AG04450 (cell line): ENCODE measurements around the gene TMEM52. TPM values are rescaled to one million over a fixed set of nuclear protein-coding genes. Genes with fewer than 3 reads are reported as not detected.

Experiments used
- CTCF ChIA-PET: fragments of 300-600, 350-600 bp; formaldehyde crosslinking; extraction: SDS; loops from one replicate; lab custom pipeline; 2022; ENCODE audit warnings: antibody characterized with exemption, inconsistent platforms; lab: Charles Lee
- POLR2A ChIA-PET: fragments of 350-600 bp; formaldehyde crosslinking; extraction: SDS; loops from one replicate; lab custom pipeline; 2021; ENCODE audit warnings: antibody characterized with exemption, inconsistent platforms; lab: Yijun Ruan, JAX
- DNase-seq: peaks from one replicate; pipeline ENCODE4 v3.0.0-alpha.2; 2011; ENCODE audit warnings: low read depth, low spot score
- H3K27ac ChIP-seq: one replicate; pipeline ENCODE4 v1.5.1; 2012; ENCODE audit warnings: low read depth, low read length, control low read depth
- H3K27me3 ChIP-seq: one replicate; pipeline ENCODE4 v1.6.0; 2012; ENCODE audit warnings: low read length; ENCODE audit not compliant: control insufficient read depth, insufficient read depth
- H3K4me3 ChIP-seq: 2 replicates; pipeline ENCODE4 v1.5.1; 2011; ENCODE audit warnings: mild to moderate bottlenecking, low read depth, low read length, control low read depth
- H3K9me3 ChIP-seq: 2 replicates; pipeline ENCODE4 v1.5.1; 2012; ENCODE audit warnings: low read length; ENCODE audit not compliant: control insufficient read depth, insufficient read depth
- CTCF ChIP-seq: IDR thresholded peaks from 2 replicates; pipeline ENCODE4 v1.5.1; 2011; ENCODE audit warnings: low read depth, low read length, control low read depth, inconsistent platforms
- polyA plus RNA-seq: library from polyadenylated mRNA; depleted of rRNA; stranded (reverse); fragments of >200 nt; gene quantifications from 2 replicates; pipeline ENCODE4 v1.2.3, GENCODE V29; 2011

Gene TMEM52
- polyA plus RNA-seq, 1 experiment = 0.30 TPM

DNA sequence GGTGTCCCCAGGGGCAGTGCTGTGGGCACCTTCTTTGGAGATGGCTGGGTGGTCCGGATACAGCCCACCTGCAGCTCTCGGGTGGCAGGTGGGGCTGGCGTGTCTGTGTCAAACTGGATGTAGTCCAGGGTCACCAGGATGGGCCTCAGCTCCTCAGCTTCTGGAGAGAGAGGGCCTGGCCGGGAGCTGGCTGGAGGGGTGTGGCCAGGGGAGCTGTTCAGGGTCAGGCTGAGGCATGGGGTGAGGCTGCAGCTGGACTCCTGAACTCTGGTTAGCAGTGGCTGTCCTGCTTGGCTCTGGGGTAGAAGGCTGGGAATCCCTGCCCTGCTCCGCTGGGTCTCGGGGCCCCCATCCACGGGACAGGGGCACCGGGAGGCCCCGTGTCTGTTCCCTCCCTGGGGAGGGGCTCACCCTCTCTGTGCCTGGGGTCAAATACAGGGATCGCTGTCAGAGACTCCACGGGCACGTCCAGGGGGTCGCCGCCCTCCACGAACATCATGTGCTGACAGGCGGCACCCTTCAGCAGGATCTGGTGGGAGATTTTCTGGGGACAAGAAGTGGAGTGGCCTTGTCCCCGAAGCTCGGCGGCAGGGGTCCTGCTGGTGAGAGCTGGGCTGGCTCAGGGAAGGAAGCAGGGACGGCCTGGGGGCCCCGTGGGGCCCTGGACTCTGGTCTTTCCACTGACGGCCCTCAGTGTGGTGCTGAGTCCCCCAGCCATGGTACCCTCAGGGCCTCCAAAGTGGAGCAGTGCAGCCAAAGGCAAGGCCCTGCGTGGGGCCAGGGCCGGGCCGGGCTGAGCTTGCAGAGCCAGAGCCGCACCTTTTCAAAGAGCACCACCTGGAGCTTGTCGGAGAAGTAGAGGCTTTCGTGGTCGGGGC is 4.1 kb upstream of the TMEM52 start:
- DNase-seq = no peak
- ChIA-PET POLR2A (no interaction called here), CTCF (no interaction called here)
- Histone ChIP-seq H3K4me3 (no peak overlapping the region), H3K27me3 (peaks cover 2% of the 10 kb centered on the region), H3K27ac (no peak overlapping the region), H3K9me3 (peaks cover 10% of the 10 kb centered on the region; the same call in 1 of the 2 replicates)
- TF ChIP-seq CTCF = no peak

- no peak for DNase-seq
- ChIA-PET CTCF (no interaction called here), POLR2A (no interaction called here)
- Histone ChIP-seq H3K9me3 (peaks cover 5% of the 10 kb centered on the region; the same call in 1 of the 2 replicates), H3K27ac (no peak overlapping the region), H3K4me3 (no peak overlapping the region), H3K27me3 (peaks cover 5% of the 10 kb centered on the region)
- no peak for TF ChIP-seq CTCF
Measured at GRCh38 chr1:1922702-1922955, 3.5 kb upstream of the TMEM52 start.

DNA sequence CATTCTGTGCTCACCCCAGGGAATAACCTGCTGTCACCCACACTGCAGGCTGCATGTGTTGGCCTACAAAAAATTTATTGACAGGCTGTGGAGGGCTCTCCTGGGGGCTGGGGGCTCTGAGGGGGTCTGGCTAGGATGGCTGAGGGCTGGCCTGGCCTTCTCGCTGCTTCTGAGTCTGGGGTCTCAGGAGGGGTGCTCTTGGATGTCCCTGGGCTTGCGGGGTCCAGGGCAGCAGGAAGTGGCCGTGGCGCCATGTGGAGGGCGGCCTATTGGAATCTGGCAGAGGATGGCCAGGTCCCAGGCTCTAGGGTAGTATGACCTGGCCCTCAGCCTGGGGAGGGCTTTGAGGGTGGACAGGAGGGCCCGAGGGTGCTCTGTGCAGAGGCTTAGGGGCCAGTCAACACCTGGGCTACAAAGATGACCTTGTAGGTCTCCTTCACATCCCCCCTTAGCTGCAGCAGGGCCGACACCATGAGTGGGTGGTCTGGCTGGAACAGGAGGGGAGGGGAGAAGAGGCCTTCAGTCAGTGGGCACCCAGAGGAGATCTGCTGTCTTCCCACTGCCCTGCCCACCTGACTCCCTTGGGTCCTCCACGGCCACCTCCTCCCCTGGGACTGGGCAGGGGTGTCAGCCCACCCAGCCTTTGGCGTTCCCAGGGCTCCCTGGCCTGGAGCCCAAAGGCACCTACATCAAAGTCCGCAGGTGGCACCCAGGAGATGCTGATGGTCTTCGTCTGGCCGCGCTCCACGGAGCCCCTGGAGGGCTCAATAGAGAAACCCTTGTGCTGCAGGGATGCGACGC is 3.0 kb upstream of the TMEM52 start:
- Histone ChIP-seq H3K27ac (no peak overlapping the region), H3K9me3 (peaks cover 3% of the 10 kb centered on the region; the same call in 1 of the 2 replicates), H3K4me3 (no peak overlapping the region), H3K27me3 (peaks cover 6% of the 10 kb centered on the region)
- no peak for DNase-seq
- TF ChIP-seq CTCF = no peak
- POLR2A ChIA-PET = no interaction called here
- CTCF ChIA-PET = no interaction called here

DNA sequence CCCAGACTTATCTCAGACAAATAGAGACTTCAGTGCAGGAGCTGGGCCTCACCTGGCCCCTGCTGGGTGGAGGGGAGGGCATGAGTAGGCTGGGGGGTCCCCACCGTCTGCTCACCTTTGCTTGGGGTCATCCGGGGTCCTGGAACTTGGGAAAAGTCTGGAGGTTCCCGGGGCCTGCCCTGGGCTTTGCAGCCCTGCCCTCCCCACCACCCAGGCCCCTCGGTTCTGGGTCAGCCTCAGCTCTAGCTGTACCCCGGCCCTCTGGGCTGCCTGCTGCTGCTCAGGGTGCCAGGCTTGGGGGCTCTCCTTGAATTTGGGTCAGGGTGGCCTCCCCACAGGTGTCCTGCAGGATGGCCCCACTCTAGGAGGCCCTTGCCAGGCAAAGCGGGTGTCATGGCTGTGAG is 2.4 kb upstream of the TMEM52 start:
- CTCF ChIA-PET = interaction anchor here (0.9 kb wide), 1 partner anchor 123 kb away, joined by 3 read pairs; no protein-coding TSS in a partner anchor
- Histone ChIP-seq H3K27me3 (peaks cover 6% of the 10 kb centered on the region), H3K9me3 (peaks cover 3% of the 10 kb centered on the region; the same call in 1 of the 2 replicates), H3K4me3 (no peak overlapping the region), H3K27ac (no peak overlapping the region)
- no peak for TF ChIP-seq CTCF
- no peak for DNase-seq
- POLR2A ChIA-PET = no interaction called here
